Stimulated activated effector memory CD8-positive, alpha-beta T cell treated with anti-CD3 and anti-CD28 coated beads, Interleukin-12 subunit alpha, Interleukin-12 subunit beta, amount 100 ng/mL, for 72 hours (primary cell): Measurements from ENCODE around the gene HDGFL2.

ENCODE experiments used
- ATAC-seq: fragments of 150-1000 bp; cut with Tn5 transposase; 2 replicates; pipeline ENCODE4 v1.10.0; 2021
- DNase-seq, 2 donors: peaks; one replicate each; pipeline ENCODE4 v3.0.0; 2021 to 2022; ENCODE audit warnings: low spot score in 2 of 2
- H3K27ac Mint-ChIP-seq: one replicate; pipeline ENCODE4 v1.8.0; 2022; ENCODE audit warnings: mild to moderate bottlenecking, mixed read lengths
- H3K36me3 Mint-ChIP-seq: one replicate; pipeline ENCODE4 v1.8.0; 2022; ENCODE audit warnings: mild to moderate bottlenecking, mixed read lengths
- H3K4me1 Mint-ChIP-seq: one replicate; pipeline ENCODE4 v1.8.0; 2022; ENCODE audit warnings: mixed read lengths
- H3K4me3 Mint-ChIP-seq: one replicate; pipeline ENCODE4 v1.8.0; 2022; ENCODE audit warnings: mild to moderate bottlenecking, mixed read lengths
- H3K9me3 Mint-ChIP-seq: one replicate; pipeline ENCODE4 v1.8.0; 2022; ENCODE audit warnings: mixed read lengths

The HDGFL2 gene

DNA sequence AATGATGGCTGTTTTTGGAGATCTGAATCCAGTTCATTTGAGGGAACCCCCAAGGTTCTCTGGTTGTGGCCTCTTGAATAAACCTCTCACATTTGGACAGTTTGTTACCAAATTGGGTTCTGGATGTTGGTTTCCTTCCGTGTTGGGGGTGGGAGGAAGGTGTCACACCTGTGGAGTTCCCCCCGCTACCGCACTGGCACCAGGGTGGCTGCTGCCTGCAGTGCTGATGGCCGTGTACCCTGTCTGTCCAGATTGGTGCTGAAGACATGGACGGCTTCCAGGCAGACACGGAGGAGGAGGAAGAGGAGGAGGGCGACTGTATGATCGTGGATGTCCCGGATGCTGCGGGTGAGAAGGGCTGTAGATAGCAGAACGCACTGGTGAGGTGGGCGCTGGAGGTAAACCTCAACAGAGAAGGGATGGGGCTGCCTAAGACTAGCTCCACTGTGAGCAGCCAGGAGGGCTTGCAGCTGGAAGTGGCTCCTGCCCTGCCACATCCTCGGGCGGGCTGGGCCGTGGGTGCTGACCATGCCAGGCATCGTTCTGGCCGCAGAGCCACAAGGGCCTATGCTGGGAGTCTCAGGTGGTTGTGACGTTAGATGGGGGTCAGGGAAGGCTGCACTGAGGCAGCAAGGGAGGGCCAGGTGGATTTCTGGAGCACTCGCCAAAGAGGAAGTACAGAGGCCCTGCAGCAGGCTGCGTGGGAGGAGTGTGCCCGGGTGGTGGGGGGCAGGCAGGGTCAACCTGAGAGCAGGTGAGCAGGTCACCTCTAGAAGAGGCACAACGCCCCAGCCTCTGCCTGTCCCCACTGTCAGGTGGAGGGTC is 29.9 kb upstream of the HDGFL2 start:
- DNase-seq, result no peak
- no peak for ATAC-seq
- Mint-ChIP-seq H3K9me3 (no peaks in the 10 kb centered on the region), H3K4me1 (peaks cover 8% of the 10 kb centered on the region), H3K36me3 (peaks cover 84% of the 10 kb centered on the region), H3K27ac (peak overlapping the region; percentile 88), H3K4me3 (peak overlapping the region; percentile 44)

DNA sequence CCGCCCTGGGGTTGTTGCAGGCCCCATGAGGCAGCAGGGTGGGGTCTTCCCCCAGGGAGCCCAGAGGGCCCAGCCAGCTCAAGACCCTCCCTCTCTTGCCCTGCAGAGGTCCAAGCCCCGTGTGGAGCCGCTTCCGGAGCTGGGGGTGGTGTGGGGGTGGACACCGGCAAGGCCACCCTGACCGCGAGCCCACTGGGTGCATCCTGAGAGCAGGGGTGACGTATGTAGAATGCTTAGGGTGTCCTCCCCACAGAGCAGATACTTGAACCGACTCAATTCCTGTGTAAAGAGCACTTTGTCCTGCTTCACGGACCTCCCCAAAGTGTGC is 29.3 kb upstream of the HDGFL2 start:
- H3K4me3 Mint-ChIP-seq, result no peak overlapping the region
- peaks cover 78% of the 10 kb centered on the region for H3K36me3 Mint-ChIP-seq
- ATAC-seq (no peak), DNase-seq (no peak)
- peaks cover 8% of the 10 kb centered on the region for H3K4me1 Mint-ChIP-seq
- H3K9me3 Mint-ChIP-seq, result no peaks in the 10 kb centered on the region
- peak overlapping the region; percentile 69 for H3K27ac Mint-ChIP-seq

- Mint-ChIP-seq H3K27ac (peak overlapping the region; percentile 69), H3K4me3 (no peak overlapping the region), H3K9me3 (no peaks in the 10 kb centered on the region), H3K36me3 (peaks cover 78% of the 10 kb centered on the region), H3K4me1 (peaks cover 8% of the 10 kb centered on the region)
- DNase-seq (no peak), ATAC-seq (no peak)
Measured at GRCh38 chr19:4443188-4443587, 28.9 kb upstream of the HDGFL2 start.

- DNase-seq (no peak), ATAC-seq (peak; percentile 4)
- Mint-ChIP-seq H3K4me1 (peaks cover 8% of the 10 kb centered on the region), H3K36me3 (peaks cover 78% of the 10 kb centered on the region), H3K4me3 (no peak overlapping the region), H3K9me3 (no peaks in the 10 kb centered on the region), H3K27ac (peak overlapping the region; percentile 69)
Measured at GRCh38 chr19:4443966-4444764, 27.9 kb upstream of the HDGFL2 start.

GRCh38 chr19:4444765-4445741 is 27.0 kb upstream of the HDGFL2 start:
- peaks cover 8% of the 10 kb centered on the region for H3K4me1 Mint-ChIP-seq
- H3K36me3 Mint-ChIP-seq, result peaks cover 78% of the 10 kb centered on the region
- ATAC-seq, result no peak
- no peak for DNase-seq
- no peaks in the 10 kb centered on the region for H3K9me3 Mint-ChIP-seq
- H3K4me3 Mint-ChIP-seq, result no peak overlapping the region
- peak overlapping the region; percentile 69 for H3K27ac Mint-ChIP-seq

DNA sequence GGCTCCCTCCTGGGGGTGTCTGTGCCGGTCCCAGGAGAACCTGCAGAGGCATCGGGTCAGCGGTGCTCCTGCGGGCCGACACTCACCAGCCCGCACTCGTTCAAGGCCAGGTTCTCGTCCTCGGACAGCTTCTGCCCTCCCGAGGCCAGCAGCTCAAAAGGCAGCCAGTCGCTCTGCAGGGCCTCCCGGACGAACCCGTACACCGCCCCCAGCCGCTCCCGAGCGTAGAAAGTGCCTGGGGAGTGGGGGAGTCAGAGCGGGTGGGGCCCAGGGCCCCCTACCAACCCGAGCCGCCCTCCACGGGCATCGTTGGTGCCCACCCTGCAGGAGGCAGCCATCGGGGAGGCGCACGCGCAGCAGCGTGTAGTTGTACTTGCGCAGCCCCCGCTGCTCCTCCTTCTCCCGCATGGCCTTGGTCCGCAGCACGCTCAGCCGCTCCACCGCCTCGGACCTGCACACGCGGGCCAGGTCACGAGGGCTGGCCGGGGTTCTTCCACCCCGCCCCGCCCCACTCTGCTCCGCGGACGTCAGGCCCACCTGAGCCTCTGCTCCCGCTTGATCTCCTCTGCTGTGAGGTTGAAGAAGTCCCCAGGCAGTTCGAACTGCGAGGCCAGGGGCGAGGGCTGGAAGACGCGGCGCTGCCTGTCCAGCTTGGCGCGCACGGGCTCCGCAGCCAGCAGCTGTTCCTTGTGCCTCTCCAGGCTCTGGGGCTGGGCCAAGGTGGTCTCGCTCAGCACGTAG is 26.0 kb upstream of the HDGFL2 start:
- Mint-ChIP-seq H3K4me3 (no peak overlapping the region), H3K4me1 (peaks cover 8% of the 10 kb centered on the region), H3K36me3 (peaks cover 78% of the 10 kb centered on the region), H3K9me3 (no peaks in the 10 kb centered on the region), H3K27ac (no peak overlapping the region)
- no peak for DNase-seq
- no peak for ATAC-seq

DNA sequence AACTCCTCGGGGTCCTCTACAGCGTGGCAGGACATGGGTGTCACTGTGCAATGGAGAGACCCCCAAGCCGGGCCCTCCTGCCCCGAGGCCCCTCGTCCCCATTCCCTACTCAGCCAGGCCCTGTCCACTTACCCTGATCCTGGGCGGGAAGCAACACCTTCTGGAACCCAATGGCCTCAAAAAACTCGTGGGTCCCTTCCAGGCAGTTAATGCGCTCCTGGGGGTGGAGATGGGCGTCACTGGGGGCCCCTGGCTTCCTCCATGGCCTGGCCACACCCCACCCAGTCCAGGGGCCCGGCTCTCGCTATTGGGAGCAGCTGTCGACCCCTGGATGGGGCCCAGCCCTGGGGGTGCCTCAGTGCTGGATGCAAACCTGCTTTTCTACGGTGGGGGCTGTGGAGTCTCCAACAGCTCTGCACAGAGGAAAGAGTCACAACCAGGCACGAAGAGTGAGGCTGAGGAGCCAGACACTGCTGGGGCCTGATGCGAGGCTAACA is 25.3 kb upstream of the HDGFL2 start:
- peaks cover 82% of the 10 kb centered on the region for H3K36me3 Mint-ChIP-seq
- no peak for DNase-seq
- H3K4me3 Mint-ChIP-seq, result no peak overlapping the region
- no peak for ATAC-seq
- peaks cover 8% of the 10 kb centered on the region for H3K4me1 Mint-ChIP-seq
- H3K9me3 Mint-ChIP-seq, result no peaks in the 10 kb centered on the region
- no peak overlapping the region for H3K27ac Mint-ChIP-seq

- Mint-ChIP-seq H3K36me3 (peaks cover 82% of the 10 kb centered on the region), H3K4me3 (no peak overlapping the region), H3K9me3 (no peaks in the 10 kb centered on the region), H3K27ac (no peak overlapping the region), H3K4me1 (peaks cover under 1% of the 10 kb centered on the region)
- ATAC-seq (no peak), DNase-seq (no peak)
Measured at GRCh38 chr19:4447327-4448146, 24.6 kb upstream of the HDGFL2 start.

- Mint-ChIP-seq H3K4me1 (no peaks in the 10 kb centered on the region), H3K9me3 (no peaks in the 10 kb centered on the region), H3K36me3 (peaks cover 87% of the 10 kb centered on the region), H3K27ac (peak overlapping the region; percentile 54), H3K4me3 (no peak overlapping the region)
- ATAC-seq, result no peak
- DNase-seq, result no peak
Measured at GRCh38 chr19:4448147-4448985, 23.7 kb upstream of the HDGFL2 start.

DNA sequence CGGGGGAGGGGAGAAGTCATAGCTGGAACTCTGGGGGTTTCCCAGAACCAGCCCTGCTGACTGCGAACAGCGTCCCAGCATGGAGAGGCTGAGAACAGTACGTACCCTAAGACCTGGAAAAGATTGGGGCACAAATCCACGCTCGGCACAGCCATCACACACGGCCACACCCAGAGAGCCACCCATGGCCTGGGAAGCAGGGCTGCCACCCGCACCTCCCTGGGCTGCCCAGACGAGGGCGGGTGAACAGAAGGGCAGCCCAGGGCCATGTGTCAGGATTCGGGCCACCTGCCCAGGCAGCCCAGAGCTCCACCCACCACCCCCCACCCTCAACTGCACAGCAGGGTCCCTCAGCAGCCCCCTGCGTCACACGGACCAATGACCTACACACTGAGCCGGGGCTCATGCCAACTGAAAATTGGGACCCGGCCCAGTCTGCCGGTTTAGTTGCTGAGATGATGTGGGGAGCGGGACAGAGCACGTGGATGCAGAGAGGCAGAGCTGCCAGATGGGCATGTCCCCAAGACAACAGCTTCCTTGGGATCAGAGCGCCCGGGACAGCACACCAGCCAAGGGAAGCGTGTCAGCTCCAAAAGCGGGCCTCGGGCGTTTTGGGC is 23.0 kb upstream of the HDGFL2 start:
- H3K4me1 Mint-ChIP-seq, result no peaks in the 10 kb centered on the region
- peaks cover 88% of the 10 kb centered on the region for H3K36me3 Mint-ChIP-seq

GRCh38 chr19:4449639-4450028 is 22.5 kb upstream of the HDGFL2 start:
- DNase-seq, result no peak
- H3K36me3 Mint-ChIP-seq, result peaks cover 87% of the 10 kb centered on the region
- no peak for ATAC-seq
- no peak overlapping the region for H3K4me3 Mint-ChIP-seq
- H3K4me1 Mint-ChIP-seq, result no peaks in the 10 kb centered on the region
- no peaks in the 10 kb centered on the region for H3K9me3 Mint-ChIP-seq
- peak overlapping the region; percentile 54 for H3K27ac Mint-ChIP-seq

More for the DNA sequence above, 23.0 kb upstream of the HDGFL2 start:
- H3K4me3 Mint-ChIP-seq, result no peak overlapping the region
- DNase-seq, result no peak
- peak overlapping the region; percentile 54 for H3K27ac Mint-ChIP-seq
- H3K9me3 Mint-ChIP-seq, result no peaks in the 10 kb centered on the region
- ATAC-seq, result no peak

DNA sequence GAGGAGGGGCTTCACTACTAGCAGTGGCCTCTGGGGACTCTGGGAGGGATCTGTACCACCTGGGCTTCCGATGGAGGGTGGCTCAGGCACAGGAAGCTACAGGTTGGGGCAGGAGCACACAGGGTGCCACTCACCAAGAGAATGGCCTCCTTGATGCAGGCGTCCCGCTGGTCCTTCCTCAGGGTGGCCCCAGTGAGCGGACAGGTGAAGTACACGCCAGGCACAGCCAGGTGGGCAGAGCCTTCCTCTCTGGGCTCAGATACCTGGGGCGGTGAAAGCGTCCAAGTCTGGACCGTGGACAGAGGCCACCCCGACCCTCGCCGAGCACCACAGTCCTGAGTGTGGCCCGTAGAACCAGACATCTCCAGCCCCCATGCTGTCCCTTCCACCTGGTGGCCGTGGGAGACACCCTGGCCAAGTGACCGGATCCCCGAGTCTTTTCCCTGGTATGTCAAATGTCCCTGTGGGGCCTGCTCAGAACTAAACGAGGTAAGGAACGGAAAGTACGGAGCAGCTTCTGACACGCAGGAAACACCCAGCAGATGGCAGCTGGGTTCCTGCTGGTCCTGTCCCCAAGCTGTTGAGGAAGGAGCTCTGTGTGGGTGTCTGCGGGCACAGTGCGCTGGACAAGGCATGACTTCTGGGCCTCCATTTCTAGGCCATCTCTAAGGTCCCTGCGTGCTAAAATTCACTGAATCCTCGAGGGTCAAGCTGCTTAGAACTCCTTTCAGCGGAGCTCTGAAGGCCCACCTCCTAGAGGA is 19.7 kb upstream of the HDGFL2 start:
- H3K4me1 Mint-ChIP-seq, result peaks cover 24% of the 10 kb centered on the region
- H3K4me3 Mint-ChIP-seq, result no peak overlapping the region
- DNase-seq (no peak), ATAC-seq (no peak)
- H3K27ac Mint-ChIP-seq, result peak overlapping the region; percentile 20
- no peaks in the 10 kb centered on the region for H3K9me3 Mint-ChIP-seq
- peaks cover 92% of the 10 kb centered on the region for H3K36me3 Mint-ChIP-seq
